HepG2 (cell line): ENCODE data around the gene ZNF821.

Experiments
- EP300 ChIP-seq, 3 experiments: sonication (generic) in 1 of 3; formaldehyde crosslinking in 1 of 3; IDR thresholded peaks; 2 replicates each; pipeline versions ENCODE4 v1.5.1 to v1.6.1; 2011 to 2020; ENCODE audit warnings: low read depth in 2 of 3, low read length in 2 of 3, borderline replicate concordance in 1 of 3, improper control_type of control experiment in 1 of 3, mild to moderate bottlenecking in 1 of 3, missing genetic modification reagents in 1 of 3, moderate library complexity in 1 of 3
- GABPA ChIP-seq, 2 experiments: IDR thresholded peaks; 2 replicates each; pipeline ENCODE4 v1.6.1; 2011 to 2016; ENCODE audit warnings: low read depth in 2 of 2, low read length in 1 of 2, missing biosample characterization in 1 of 2, missing genetic modification characterization in 1 of 2
- TP53 ChIP-seq: sonication (generic); formaldehyde crosslinking; conservative IDR thresholded peaks from 2 replicates; pipeline ENCODE4 v1.4.0; 2020; ENCODE audit warnings: missing genetic modification reagents
- ZHX2 ChIP-seq, 2 experiments: sonication (generic) in 1 of 2; formaldehyde crosslinking in 1 of 2; IDR thresholded peaks; 2 replicates each; pipeline versions ENCODE4 v1.6.1 to v1.9.0; 2014 to 2022; ENCODE audit warnings: antibody characterized with exemption in 1 of 2, borderline replicate concordance in 1 of 2, inconsistent platforms in 1 of 2, low read depth in 1 of 2, missing genetic modification reagents in 1 of 2

GRCh38 chr16:71878911-71879310 lies 5.1 kb downstream of the ZNF821 start:
- TF ChIP-seq TP53 (CRISPR knock-in tag) (no peak), GABPA (IDR thresholded peaks at IDR 0.05; ENCODE audit: low read depth, low read length) (no peak), GABPA (CRISPR knock-in tag; IDR thresholded peaks at IDR 0.05; ENCODE audit: low read depth) (no peak), EP300 (IDR thresholded peaks at IDR 0.05; ENCODE audit: low read depth in 2 of 2, low read length in 2 of 2) (no peak), EP300 (CRISPR knock-in tag; IDR thresholded peaks at IDR 0.05; ENCODE audit: borderline replicate concordance) (no peak), ZHX2 (IDR thresholded peaks at IDR 0.05; ENCODE audit: low read depth) (no peak), ZHX2 (CRISPR knock-in tag; IDR thresholded peaks at IDR 0.05; ENCODE audit: borderline replicate concordance) (no peak)
